HCT116 (cell line): ENCODE results near the gene C2orf76. TPM values are rescaled to one million over a fixed set of nuclear protein-coding genes. Genes with fewer than 3 reads are reported as not detected.

Experiments used
- ATAC-seq: fragments of 200-7000 bp; cut with Tn5 transposase; 2 replicates; pipeline ENCODE4 v1.9.1; 2020; ENCODE audit warnings: mild to moderate bottlenecking, moderate library complexity
- BruUV-seq: library from RNA; stranded (reverse); fragments of 400-500 nt; replicated peaks from 2 replicates; lab custom pipeline; 2021; lab: Mats Ljungman, UMichigan
- CTCF ChIA-PET: fragments of 300-600 bp; sonication (Branson Sonifier 250); formaldehyde crosslinking; loops from one replicate; lab custom pipeline; 2021; ENCODE audit warnings: antibody characterized with exemption; lab: Charles Lee
- POLR2A ChIA-PET: fragments of 300-600, 350-600 bp; sonication (Branson Sonifier 250); formaldehyde crosslinking; loops from one replicate; lab custom pipeline; 2021; ENCODE audit warnings: antibody characterized with exemption; lab: Charles Lee
- RAD21 ChIA-PET, 2 experiments: fragments of 300-600 bp; sonication (Branson Sonifier 250); formaldehyde crosslinking; loops; one replicate each; lab custom pipeline; 2023; ENCODE audit warnings: low total read pairs in 2 of 2; ENCODE audit not compliant: uncharacterized antibody in 2 of 2, unreplicated experiment in 2 of 2, low non-redundant PET in 1 of 2; lab: Charles Lee
- DNase-seq: peaks from one replicate; pipeline ENCODE4 v3.0.0-alpha.2; 2010; ENCODE audit warnings: low read depth, low spot score
- H2AFZ ChIP-seq: fragments of 200-600 bp; shearing (Covaris generic), sonication (generic); 2 replicates; pipeline ENCODE4 v1.6.1; 2017; ENCODE audit warnings: low read depth, mixed run types, mixed read lengths, antibody characterized with exemption, low read length; ENCODE audit not compliant: poor library complexity, severe bottlenecking
- H3K27ac ChIP-seq: 2 replicates; pipeline ENCODE4 v1.5.1; 2012; ENCODE audit warnings: low read depth, low read length
- H3K27me3 ChIP-seq: fragments of 200-600 bp; sonication (generic); 2 replicates; pipeline ENCODE4 v1.6.1; 2016; ENCODE audit warnings: mixed run types, low read length, mixed read lengths; ENCODE audit not compliant: insufficient read depth
- H3K36me3 ChIP-seq, 2 experiments: fragments of 200-500 bp in 1 of 2; fragments of 200-600 bp in 1 of 2; sonication (Bioruptor generic) in 1 of 2; sonication (generic) in 1 of 2; 2 replicates each; pipeline versions ENCODE4 v1.5.1 to v1.6.1; 2014 to 2016; ENCODE audit warnings: low read length in 2 of 2, inconsistent platforms in 1 of 2, mixed read lengths in 1 of 2, mixed run types in 1 of 2; ENCODE audit not compliant: insufficient read depth in 2 of 2, control insufficient read depth in 1 of 2
- H3K4me1 ChIP-seq, 2 experiments: fragments of 200-600 bp in 1 of 2; sonication (generic) in 1 of 2; 2 replicates each; pipeline versions ENCODE4 v1.5.1 to v1.6.1; 2012 to 2017; ENCODE audit warnings: low read length in 2 of 2, inconsistent platforms in 1 of 2, mild to moderate bottlenecking in 1 of 2, mixed read lengths in 1 of 2, mixed run types in 1 of 2, moderate library complexity in 1 of 2; ENCODE audit not compliant: insufficient read depth in 2 of 2, control insufficient read depth in 1 of 2
- H3K4me2 ChIP-seq: fragments of 200-600 bp; sonication (generic); 2 replicates; pipeline ENCODE4 v1.6.1; 2017; ENCODE audit warnings: mixed run types, low read length, mixed read lengths
- H3K4me3 ChIP-seq, 2 experiments: fragments of 200-600 bp in 1 of 2; sonication (generic) in 1 of 2; replicated peaks in 1 of 2; 2 replicates each; pipeline ENCODE4 v1.5.1; 2011 to 2016; ENCODE audit warnings: low read length in 2 of 2, control low read depth in 1 of 2, low read depth in 1 of 2, mild to moderate bottlenecking in 1 of 2, mixed read lengths in 1 of 2, mixed run types in 1 of 2
- H3K79me2 ChIP-seq: fragments of 200-600 bp; sonication (generic); 2 replicates; pipeline ENCODE4 v1.6.1; 2017; ENCODE audit warnings: mild to moderate bottlenecking, mixed run types, low read length, moderate library complexity, mixed read lengths; ENCODE audit not compliant: insufficient read depth
- H3K9ac ChIP-seq: fragments of 200-600 bp; sonication (generic); 2 replicates; pipeline ENCODE4 v1.6.1; 2016; ENCODE audit warnings: low read length, mixed read lengths
- H3K9me2 ChIP-seq: fragments of 200-600 bp; sonication (generic), shearing (Covaris generic); 2 replicates; pipeline ENCODE4 v1.6.1; 2017; ENCODE audit warnings: mixed run types, mild to moderate bottlenecking, moderate library complexity; ENCODE audit not compliant: insufficient read depth
- H3K9me3 ChIP-seq, 2 experiments: fragments of 200-500 bp in 1 of 2; fragments of 200-600 bp in 1 of 2; sonication (Bioruptor generic) in 1 of 2; sonication (generic) in 1 of 2; 2 replicates each; pipeline ENCODE4 v1.6.1; 2014 to 2017; ENCODE audit warnings: low read length in 2 of 2, mixed read lengths in 2 of 2, inconsistent platforms in 1 of 2, low read depth in 1 of 2, mild to moderate bottlenecking in 1 of 2, mixed run types in 1 of 2, moderate library complexity in 1 of 2; ENCODE audit not compliant: control insufficient read depth in 1 of 2, insufficient read depth in 1 of 2
- H4K20me1 ChIP-seq: fragments of 200-600 bp; sonication (generic), shearing (Covaris generic); 2 replicates; pipeline ENCODE4 v1.6.1; 2017; ENCODE audit warnings: mixed run types, mild to moderate bottlenecking, moderate library complexity; ENCODE audit not compliant: insufficient read depth
- CBX3 ChIP-seq: IDR thresholded peaks from 2 replicates; pipeline ENCODE4 v1.6.1; 2012; ENCODE audit warnings: low read depth
- CEBPB ChIP-seq: IDR thresholded peaks from 2 replicates; pipeline ENCODE4 v1.6.1; 2012; ENCODE audit warnings: low read depth
- EGR1 ChIP-seq: IDR thresholded peaks from 2 replicates; pipeline ENCODE4 v1.6.1; 2012; ENCODE audit warnings: low read depth
- ELF1 ChIP-seq: IDR thresholded peaks from 2 replicates; pipeline ENCODE4 v1.6.1; 2012; ENCODE audit warnings: low read depth, borderline replicate concordance
- POLR2A ChIP-seq: IDR thresholded peaks from 2 replicates; pipeline ENCODE4 v1.7.0; 2011; ENCODE audit warnings: borderline replicate concordance; ENCODE audit not compliant: insufficient read depth, insufficient read length; ENCODE audit errors: extremely low read depth
- RAD21 ChIP-seq: IDR thresholded peaks from 2 replicates; pipeline ENCODE4 v1.6.1; 2012; ENCODE audit warnings: low read depth, mild to moderate bottlenecking
- SIN3A ChIP-seq: IDR thresholded peaks from 2 replicates; pipeline ENCODE4 v1.6.1; 2012; ENCODE audit warnings: low read depth
- SP1 ChIP-seq: IDR thresholded peaks from 2 replicates; pipeline ENCODE4 v1.6.1; 2012; ENCODE audit warnings: low read depth
- SRF ChIP-seq: IDR thresholded peaks from 2 replicates; pipeline ENCODE4 v1.6.1; 2012; ENCODE audit warnings: low read depth
- YY1 ChIP-seq: IDR thresholded peaks from 2 replicates; pipeline ENCODE4 v1.6.1; 2011; ENCODE audit warnings: low read length, low read depth, moderate library complexity, mild to moderate bottlenecking; ENCODE audit not compliant: insufficient replicate concordance; ENCODE audit errors: extremely low read depth
- ZFX ChIP-seq: fragments of 450-650 bp; IDR thresholded peaks from 2 replicates; pipeline ENCODE4 v1.6.1; 2017
- ZNF274 ChIP-seq: fragments of 200-500 bp; sonication (Bioruptor generic); IDR thresholded peaks from 2 replicates; pipeline ENCODE4 v1.6.1; 2014; ENCODE audit warnings: mild to moderate bottlenecking, low read depth, low read length, inconsistent platforms
- intact Hi-C: fragments of 100-400 bp; cut with micrococcal nuclease; formaldehyde crosslinking; loops from 2 replicates; pipeline ENCODE4 v1.10.0; 2022
- total RNA-seq: library from RNA; stranded (reverse); gene quantifications from one replicate; pipeline ENCODE4 v1.2.1, GENCODE V29; 2021; ENCODE audit not compliant: unreplicated experiment
- TF ChIP-seq, protein P1 (sequence below): IDR thresholded peaks from 2 replicates; pipeline ENCODE4 v1.6.1; 2012
- TF ChIP-seq, protein P2 (sequence below), 3 experiments: fragments of 200-600 bp in 1 of 3; sonication (generic) in 1 of 3; IDR thresholded peaks in 2 of 3; conservative IDR thresholded peaks in 1 of 3; 2 replicates each; pipeline ENCODE4 v1.5.1; 2012 to 2017; ENCODE audit warnings: low read depth in 2 of 3, low read length in 2 of 3, antibody characterized with exemption in 1 of 3, borderline replicate concordance in 1 of 3, control low read depth in 1 of 3, mild to moderate bottlenecking in 1 of 3, mixed read lengths in 1 of 3, mixed run types in 1 of 3, moderate library complexity in 1 of 3; ENCODE audit not compliant: insufficient read depth in 1 of 3

C2orf76 gene
- total RNA-seq, 1 experiment from 2014 or later = 10.5 TPM

DNA sequence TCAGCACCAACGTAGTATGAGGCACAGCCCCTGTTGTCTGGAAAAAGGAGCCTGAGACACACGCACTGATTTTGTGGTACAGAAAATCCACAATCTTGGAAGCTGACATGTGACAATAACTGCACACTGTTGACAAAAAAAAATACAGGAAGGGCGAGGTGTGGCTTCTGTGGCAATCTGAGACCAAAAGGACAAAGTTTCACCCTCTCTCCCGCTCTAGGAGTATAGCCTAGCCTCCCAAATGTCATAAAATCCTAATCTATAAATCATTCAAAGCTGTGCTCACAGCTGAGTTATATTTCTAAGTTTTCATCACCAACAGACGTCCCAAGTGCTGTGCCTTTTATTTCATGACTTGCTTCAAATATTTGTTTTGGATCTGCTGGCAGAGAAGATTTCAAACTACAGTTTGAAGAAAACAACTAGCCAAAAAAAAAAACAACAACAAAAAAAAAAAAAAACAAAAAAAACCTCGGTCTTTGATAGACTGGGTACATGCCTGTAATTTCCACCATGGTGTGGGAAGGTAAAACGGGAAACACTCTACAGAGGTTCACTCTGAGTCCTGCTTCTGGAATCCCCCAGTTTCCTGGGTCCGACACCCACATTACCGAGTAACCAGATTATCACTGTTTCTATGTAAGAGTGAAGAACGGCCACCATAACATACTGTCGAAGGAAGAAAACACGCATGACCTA lies 61.0 kb downstream of the C2orf76 start:
- Histone ChIP-seq H3K36me3 (no peaks in the 10 kb centered on the region), H3K27me3 (no peaks in the 10 kb centered on the region), H3K9me3 (no peaks in the 10 kb centered on the region), H4K20me1 (no peaks in the 10 kb centered on the region), H3K9ac (no peak overlapping the region)
- CTCF ChIA-PET = no interaction called here
- DNase-seq (no peak), ATAC-seq (no peak)
- BruUV-seq = no TSS peak
- TF ChIP-seq CEBPB = no peak
- no peak for TF ChIP-seq RAD21
- no peak for TF ChIP-seq CBX3
- no peak for TF ChIP-seq ZFX
- TF ChIP-seq ELF1 = no peak
- no peak for TF ChIP-seq SIN3A
- TF ChIP-seq EGR1 = no peak
- TF ChIP-seq, protein P1, sequence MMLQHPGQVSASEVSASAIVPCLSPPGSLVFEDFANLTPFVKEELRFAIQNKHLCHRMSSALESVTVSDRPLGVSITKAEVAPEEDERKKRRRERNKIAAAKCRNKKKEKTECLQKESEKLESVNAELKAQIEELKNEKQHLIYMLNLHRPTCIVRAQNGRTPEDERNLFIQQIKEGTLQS = no peak
- TF ChIP-seq YY1 = no peak
- TF ChIP-seq SP1 = no peak
- TF ChIP-seq, protein P2, sequence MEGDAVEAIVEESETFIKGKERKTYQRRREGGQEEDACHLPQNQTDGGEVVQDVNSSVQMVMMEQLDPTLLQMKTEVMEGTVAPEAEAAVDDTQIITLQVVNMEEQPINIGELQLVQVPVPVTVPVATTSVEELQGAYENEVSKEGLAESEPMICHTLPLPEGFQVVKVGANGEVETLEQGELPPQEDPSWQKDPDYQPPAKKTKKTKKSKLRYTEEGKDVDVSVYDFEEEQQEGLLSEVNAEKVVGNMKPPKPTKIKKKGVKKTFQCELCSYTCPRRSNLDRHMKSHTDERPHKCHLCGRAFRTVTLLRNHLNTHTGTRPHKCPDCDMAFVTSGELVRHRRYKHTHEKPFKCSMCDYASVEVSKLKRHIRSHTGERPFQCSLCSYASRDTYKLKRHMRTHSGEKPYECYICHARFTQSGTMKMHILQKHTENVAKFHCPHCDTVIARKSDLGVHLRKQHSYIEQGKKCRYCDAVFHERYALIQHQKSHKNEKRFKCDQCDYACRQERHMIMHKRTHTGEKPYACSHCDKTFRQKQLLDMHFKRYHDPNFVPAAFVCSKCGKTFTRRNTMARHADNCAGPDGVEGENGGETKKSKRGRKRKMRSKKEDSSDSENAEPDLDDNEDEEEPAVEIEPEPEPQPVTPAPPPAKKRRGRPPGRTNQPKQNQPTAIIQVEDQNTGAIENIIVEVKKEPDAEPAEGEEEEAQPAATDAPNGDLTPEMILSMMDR (IDR thresholded peaks at IDR 0.05 in 2 of 3, conservative IDR thresholded peaks at IDR 0.05 in 1 of 3; ENCODE audit: borderline replicate concordance in 1 of 3, insufficient read depth in 1 of 3, low read depth in 2 of 3, low read length in 2 of 3) = no peak
- TF ChIP-seq SRF = no peak
- TF ChIP-seq POLR2A = no peak
- TF ChIP-seq ZNF274 = no peak
- TF ChIP-seq, all 23 proteins: peak for 0
- ChIA-PET RAD21 (no interaction called here), POLR2A (no interaction called here)
- Histone ChIP-seq H3K79me2 (no peaks in the 10 kb centered on the region), H3K4me3 (no peak overlapping the region), H3K4me1 (no peaks in the 10 kb centered on the region), H3K4me2 (no peak overlapping the region), H3K27ac (no peak overlapping the region), H3K9me2 (no peaks in the 10 kb centered on the region), H2AFZ (no peak overlapping the region)
- intact Hi-C loops = no loop called here
